BLaER1 (cell line): ENCODE data around the gene SARDH.
A peak's percentile ranks its signal among the peaks of the same experiment; 100 is the strongest.

Source experiments
- H3K27ac ChIP-seq: shearing (Covaris generic); formaldehyde crosslinking; 2 replicates; pipeline ENCODE4 v1.8.1; 2022
- H3K27me3 ChIP-seq: shearing (Covaris generic); formaldehyde crosslinking; 2 replicates; pipeline ENCODE4 v1.8.1; 2022
- H3K36me3 ChIP-seq: shearing (Covaris generic); formaldehyde crosslinking; 2 replicates; pipeline ENCODE4 v1.8.1; 2022
- H3K4me1 ChIP-seq: shearing (Covaris generic); formaldehyde crosslinking; 2 replicates; pipeline ENCODE4 v1.8.1; 2022
- H3K4me2 ChIP-seq: shearing (Covaris generic); formaldehyde crosslinking; 2 replicates; pipeline ENCODE4 v1.8.1; 2022
- H3K4me3 ChIP-seq: shearing (Covaris generic); formaldehyde crosslinking; 2 replicates; pipeline ENCODE4 v1.8.1; 2022
- H3K9ac ChIP-seq: shearing (Covaris generic); formaldehyde crosslinking; 2 replicates; pipeline ENCODE4 v1.8.1; 2022
- H3K9me3 ChIP-seq: shearing (Covaris generic); formaldehyde crosslinking; 2 replicates; pipeline ENCODE4 v1.8.1; 2022
- H4K20me1 ChIP-seq: shearing (Covaris generic); formaldehyde crosslinking; 2 replicates; pipeline ENCODE4 v1.8.1; 2022
- Cebpa-rat ChIP-seq: shearing (Covaris generic); IDR thresholded peaks from 2 replicates; pipeline ENCODE4 v1.8.1; 2022

SARDH gene

GRCh38 chr9:133642708-133643361, 95.3 kb downstream of the SARDH start:
- Histone ChIP-seq H3K27me3 (no peaks in the 10 kb centered on the region), H4K20me1 (no peaks in the 10 kb centered on the region), H3K9me3 (no peaks in the 10 kb centered on the region)

GRCh38 chr9:133641861-133642595, 96.1 kb downstream of the SARDH start:
- H3K4me3 ChIP-seq = no peak overlapping the region
- no peaks in the 10 kb centered on the region for H3K27me3 ChIP-seq
- H3K4me1 ChIP-seq = peaks cover 33% of the 10 kb centered on the region
- no peaks in the 10 kb centered on the region for H3K9me3 ChIP-seq
- TF ChIP-seq Cebpa-rat = no peak
- H3K36me3 ChIP-seq = no peaks in the 10 kb centered on the region
- no peaks in the 10 kb centered on the region for H4K20me1 ChIP-seq
- H3K4me2 ChIP-seq = no peak overlapping the region
- no peak overlapping the region for H3K27ac ChIP-seq
- H3K9ac ChIP-seq = no peak overlapping the region

More at GRCh38 chr9:133642708-133643361, 95.3 kb downstream of the SARDH start:
- Histone ChIP-seq H3K9ac (no peak overlapping the region), H3K4me3 (no peak overlapping the region), H3K4me1 (peaks cover 25% of the 10 kb centered on the region), H3K27ac (no peak overlapping the region), H3K36me3 (no peaks in the 10 kb centered on the region), H3K4me2 (no peak overlapping the region)
- no peak for TF ChIP-seq Cebpa-rat

- H3K27me3 ChIP-seq = no peaks in the 10 kb centered on the region
Observed at GRCh38 chr9:133641396-133641655, 96.8 kb downstream of the SARDH start.

GRCh38 chr9:133640580-133641395, 97.4 kb downstream of the SARDH start:
- H3K36me3 ChIP-seq = no peaks in the 10 kb centered on the region
- TF ChIP-seq Cebpa-rat = no peak
- peaks cover 45% of the 10 kb centered on the region for H3K4me1 ChIP-seq
- H3K27ac ChIP-seq = no peak overlapping the region
- H3K4me3 ChIP-seq = no peak overlapping the region
- H3K4me2 ChIP-seq = no peak overlapping the region
- no peaks in the 10 kb centered on the region for H3K9me3 ChIP-seq
- no peak overlapping the region for H3K9ac ChIP-seq
- no peaks in the 10 kb centered on the region for H3K27me3 ChIP-seq
- H4K20me1 ChIP-seq = no peaks in the 10 kb centered on the region

More at GRCh38 chr9:133641396-133641655, 96.8 kb downstream of the SARDH start:
- Histone ChIP-seq H3K4me2 (no peak overlapping the region), H3K4me3 (no peak overlapping the region), H3K9me3 (no peaks in the 10 kb centered on the region), H3K9ac (no peak overlapping the region), H3K4me1 (peaks cover 40% of the 10 kb centered on the region), H4K20me1 (no peaks in the 10 kb centered on the region), H3K27ac (no peak overlapping the region), H3K36me3 (no peaks in the 10 kb centered on the region)
- TF ChIP-seq Cebpa-rat = no peak

GRCh38 chr9:133640160-133640559, 98.0 kb downstream of the SARDH start:
- no peak overlapping the region for H3K4me2 ChIP-seq
- no peak overlapping the region for H3K9ac ChIP-seq
- TF ChIP-seq Cebpa-rat = no peak
- H3K36me3 ChIP-seq = no peaks in the 10 kb centered on the region
- no peaks in the 10 kb centered on the region for H3K27me3 ChIP-seq
- no peaks in the 10 kb centered on the region for H4K20me1 ChIP-seq
- no peaks in the 10 kb centered on the region for H3K9me3 ChIP-seq
- peaks cover 46% of the 10 kb centered on the region for H3K4me1 ChIP-seq
- no peak overlapping the region for H3K4me3 ChIP-seq
- no peak overlapping the region for H3K27ac ChIP-seq

GRCh38 chr9:133639613-133640012, 98.5 kb downstream of the SARDH start:
- H3K9me3 ChIP-seq = no peaks in the 10 kb centered on the region
- H3K27ac ChIP-seq = no peak overlapping the region
- no peak for TF ChIP-seq Cebpa-rat
- H3K9ac ChIP-seq = no peak overlapping the region
- peaks cover 46% of the 10 kb centered on the region for H3K4me1 ChIP-seq
- no peaks in the 10 kb centered on the region for H3K36me3 ChIP-seq
- no peaks in the 10 kb centered on the region for H4K20me1 ChIP-seq
- H3K27me3 ChIP-seq = no peaks in the 10 kb centered on the region
- H3K4me3 ChIP-seq = no peak overlapping the region
- no peak overlapping the region for H3K4me2 ChIP-seq

- no peaks in the 10 kb centered on the region for H3K36me3 ChIP-seq
- H3K4me2 ChIP-seq = peak overlapping the region; percentile 63
- no peaks in the 10 kb centered on the region for H3K9me3 ChIP-seq
- H4K20me1 ChIP-seq = no peaks in the 10 kb centered on the region
- no peak overlapping the region for H3K4me3 ChIP-seq
- TF ChIP-seq Cebpa-rat = no peak
- no peak overlapping the region for H3K9ac ChIP-seq
- peaks cover 52% of the 10 kb centered on the region for H3K4me1 ChIP-seq
- no peak overlapping the region for H3K27ac ChIP-seq
- H3K27me3 ChIP-seq = no peaks in the 10 kb centered on the region
Observed at GRCh38 chr9:133638711-133639110, 99.4 kb downstream of the SARDH start.

GRCh38 chr9:133638076-133638475, 100.1 kb downstream of the SARDH start:
- H3K4me2 ChIP-seq = peak overlapping the region; percentile 63
- no peak overlapping the region for H3K27ac ChIP-seq

GRCh38 chr9:133637451-133638055, 100.6 kb downstream of the SARDH start:
- Histone ChIP-seq H3K36me3 (no peaks in the 10 kb centered on the region), H3K9me3 (no peaks in the 10 kb centered on the region), H3K4me2 (peak overlapping the region; percentile 63), H3K4me1 (peaks cover 63% of the 10 kb centered on the region), H4K20me1 (no peaks in the 10 kb centered on the region), H3K9ac (0 out of 2 replicates have a peak overlapping the region, but pooled peaks have one; percentile 6), H3K27me3 (no peaks in the 10 kb centered on the region), H3K27ac (no peak overlapping the region), H3K4me3 (no peak overlapping the region)
- TF ChIP-seq Cebpa-rat = no peak

More at GRCh38 chr9:133638076-133638475, 100.1 kb downstream of the SARDH start:
- Histone ChIP-seq H3K27me3 (no peaks in the 10 kb centered on the region), H3K9me3 (no peaks in the 10 kb centered on the region), H3K4me1 (peaks cover 58% of the 10 kb centered on the region), H4K20me1 (no peaks in the 10 kb centered on the region), H3K36me3 (no peaks in the 10 kb centered on the region), H3K4me3 (no peak overlapping the region), H3K9ac (0 out of 2 replicates have a peak overlapping the region, but pooled peaks have one; percentile 6)
- no peak for TF ChIP-seq Cebpa-rat
